Measurements from ENCODE around the gene DYNC1I1.

- TF ChIP-seq POLR2AphosphoS5 (IDR thresholded peaks at IDR 0.05; ENCODE audit: insufficient read depth, low read depth, low read length) (no peak), CTCF (IDR thresholded peaks at IDR 0.05; ENCODE audit: extremely low read depth in 1 of 2, insufficient read depth in 1 of 2, low read depth in 1 of 2, low read length in 2 of 2) (no peak), EZH2 (IDR thresholded peaks at IDR 0.05; ENCODE audit: borderline replicate concordance, low read depth, low read length, severe bottlenecking) (no peak), MYC (IDR thresholded peaks at IDR 0.05; ENCODE audit: low read depth, low read length) (no peak), POLR2A (IDR thresholded peaks at IDR 0.05; ENCODE audit: low read depth, low read length) (no peak), JUN (IDR thresholded peaks at IDR 0.05; ENCODE audit: borderline replicate concordance, insufficient read depth, insufficient read length, low read depth) (no peak), MAX (IDR thresholded peaks at IDR 0.05; ENCODE audit: insufficient read depth, insufficient read length) (no peak)
Measured at GRCh38 chr7:96028729-96029128, 256.4 kb downstream of the DYNC1I1 start.
